Measurements from ENCODE around the gene ZNF716. TPM values are rescaled to one million over a fixed set of nuclear protein-coding genes. Genes with fewer than 3 reads are reported as not detected.
"Not testable (repeated sequence)": the region's sequence is repeated elsewhere in the genome, so short reads cannot be mapped to it uniquely, and the experiment has no call there.

Gene ZNF716
- total RNA-seq, 1 donor from 2014 or later: not detected

GRCh38 chr7:57426629-57427003 is 23.4 kb upstream of the ZNF716 start:
- no peak for TF ChIP-seq CTCF (conservative IDR thresholded peaks at IDR 0.05; ENCODE audit: low read depth, low read length)

GRCh38 chr7:57427146-57427545 is 22.8 kb upstream of the ZNF716 start:
- no peak overlapping the region for H3K4me3 ChIP-seq (ENCODE audit: low read depth, low read length)
- no peak for TF ChIP-seq CTCF (conservative IDR thresholded peaks at IDR 0.05; ENCODE audit: low read depth, low read length)
- no peak for DNase-seq (ENCODE audit: low read depth)

More at GRCh38 chr7:57426629-57427003, 23.4 kb upstream of the ZNF716 start:
- DNase-seq (ENCODE audit: low read depth): no peak
- H3K4me3 ChIP-seq (ENCODE audit: low read depth, low read length): no peak overlapping the region

- H3K4me3 ChIP-seq (ENCODE audit: low read depth, low read length): no peak overlapping the region
- no peak for TF ChIP-seq CTCF (conservative IDR thresholded peaks at IDR 0.05; ENCODE audit: low read depth, low read length)
- no peak for DNase-seq (ENCODE audit: low read depth)
Measured at GRCh38 chr7:57427594-57427993, 22.4 kb upstream of the ZNF716 start.

GRCh38 chr7:57432583-57432982 is 17.4 kb upstream of the ZNF716 start:
- TF ChIP-seq CTCF (conservative IDR thresholded peaks at IDR 0.05; ENCODE audit: low read depth, low read length): no peak
- no peak overlapping the region for H3K4me3 ChIP-seq (ENCODE audit: low read depth, low read length)
- no peak for DNase-seq (ENCODE audit: low read depth)

DNA sequence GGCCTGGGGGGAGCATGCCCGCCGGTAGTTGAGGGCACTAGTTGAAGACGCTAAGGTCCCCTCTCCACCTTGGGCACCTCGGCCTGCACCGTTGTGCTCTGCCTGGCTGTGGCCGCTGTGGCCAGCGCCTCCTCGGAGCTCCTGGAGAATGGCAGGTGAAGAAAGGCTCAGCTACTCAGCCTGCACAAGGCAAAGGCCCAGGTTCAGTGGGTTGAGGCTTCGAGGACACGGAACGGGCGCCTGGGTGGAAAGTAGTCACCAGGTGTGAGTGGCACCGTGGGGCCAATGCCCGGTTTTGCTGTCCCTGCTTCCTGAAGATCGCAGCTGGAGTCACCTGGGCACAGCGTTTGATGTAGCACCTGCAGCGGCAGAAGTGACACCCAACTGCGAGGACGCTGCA is 12.4 kb upstream of the ZNF716 start:
- TF ChIP-seq CTCF (conservative IDR thresholded peaks at IDR 0.05; ENCODE audit: low read depth, low read length): no peak
- no peak overlapping the region for H3K4me3 ChIP-seq (ENCODE audit: low read depth, low read length)
- DNase-seq (ENCODE audit: low read depth): no peak

DNA sequence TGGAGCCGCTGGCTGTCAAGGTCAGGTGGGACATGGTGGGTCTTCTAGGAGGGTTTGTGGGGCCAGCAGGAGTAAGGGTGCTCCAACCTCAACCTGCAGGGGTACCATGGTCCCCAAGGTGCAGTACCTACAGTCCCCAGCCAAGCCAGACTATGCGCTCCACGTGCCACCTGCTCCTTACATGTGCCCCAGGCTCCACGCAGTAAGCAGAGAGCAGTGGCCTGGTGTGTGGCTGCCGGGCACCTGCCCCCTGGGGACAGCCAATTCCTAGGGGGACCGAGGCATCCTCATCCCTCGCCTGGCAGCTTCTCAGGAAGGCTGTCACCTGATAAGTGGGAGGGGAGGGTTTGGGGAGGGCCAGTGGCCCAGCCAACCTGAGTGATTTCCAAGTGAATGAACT is 11.7 kb upstream of the ZNF716 start:
- no peak for TF ChIP-seq CTCF (conservative IDR thresholded peaks at IDR 0.05; ENCODE audit: low read depth, low read length)
- no peak for DNase-seq (ENCODE audit: low read depth)
- no peak overlapping the region for H3K4me3 ChIP-seq (ENCODE audit: low read depth, low read length)

- DNase-seq (ENCODE audit: low read depth): no peak
- TF ChIP-seq CTCF (conservative IDR thresholded peaks at IDR 0.05; ENCODE audit: low read depth, low read length): no peak
Measured at GRCh38 chr7:57443567-57443966, 6.4 kb upstream of the ZNF716 start.

DNA sequence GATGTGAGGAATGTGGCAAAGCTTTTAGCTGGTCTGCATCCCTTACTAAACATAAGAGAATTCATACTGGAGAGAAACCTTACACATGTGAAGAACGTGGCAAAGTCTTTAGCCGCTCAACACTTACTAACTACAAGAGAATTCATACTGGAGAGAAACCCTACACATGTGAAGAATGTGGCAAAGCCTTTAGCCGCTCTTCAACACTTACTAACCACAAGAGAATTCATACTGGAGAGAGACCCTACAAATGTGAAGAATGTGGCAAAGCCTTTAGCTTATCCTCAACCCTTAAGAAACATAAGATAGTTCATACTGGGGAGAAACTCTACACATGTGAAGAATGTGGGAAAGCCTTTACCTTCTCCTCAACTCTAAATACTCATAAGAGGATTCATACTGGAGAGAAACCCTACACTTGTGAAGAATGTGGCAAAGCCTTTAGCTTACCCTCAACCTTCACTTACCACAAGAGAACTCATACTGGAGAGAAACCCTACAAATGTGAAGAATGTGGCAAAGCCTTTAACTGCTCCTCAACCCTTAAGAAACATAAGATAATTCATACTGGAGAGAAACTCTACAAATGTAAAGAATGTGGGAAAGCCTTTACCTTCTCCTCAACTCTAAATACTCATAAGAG is 19.3 kb downstream of the ZNF716 start:
- DNase-seq (ENCODE audit: low read depth); H3K4me3 ChIP-seq (ENCODE audit: low read depth, low read length): not testable (repeated sequence)

More at GRCh38 chr7:57443567-57443966, 6.4 kb upstream of the ZNF716 start:
- H3K4me3 ChIP-seq (ENCODE audit: low read depth, low read length): no peak overlapping the region

GRCh38 chr7:57480304-57480703 is 30.3 kb downstream of the ZNF716 start:
- DNase-seq (ENCODE audit: low read depth); H3K4me3 ChIP-seq (ENCODE audit: low read depth, low read length): not testable (repeated sequence)

GRCh38 chr7:57485022-57485421 is 35.0 kb downstream of the ZNF716 start:
- DNase-seq (ENCODE audit: low read depth); H3K4me3 ChIP-seq (ENCODE audit: low read depth, low read length): not testable (repeated sequence)

Measured in epithelial cell of proximal tubule (primary cell).